SK-N-SH treated with all-trans-retinoic acid at 6 μM for 48 hours (cell line): ENCODE measurements around the gene RASA3.
"Not testable (repeated sequence)": the region's sequence is repeated elsewhere in the genome, so short reads cannot be mapped to it uniquely, and the experiment has no call there.

ENCODE experiments used
- CSDC2 ChIP-seq: fragments of 250-450 bp; sonication (Bioruptor Pico); IDR thresholded peaks from 2 replicates; pipeline ENCODE4 v1.5.0; 2020; ENCODE audit warnings: mild to moderate bottlenecking, moderate library complexity
- PPARA ChIP-seq: fragments of 250-450 bp; sonication (Bioruptor Pico); IDR thresholded peaks from 2 replicates; pipeline ENCODE4 v1.5.0; 2020; ENCODE audit warnings: mild to moderate bottlenecking, borderline replicate concordance
- TCF4 ChIP-seq: fragments of 250-450 bp; sonication (Bioruptor Pico); IDR thresholded peaks from 2 replicates; pipeline ENCODE4 v1.8.0; 2021; ENCODE audit warnings: mild to moderate bottlenecking, moderate library complexity, borderline replicate concordance
- TSHZ2 ChIP-seq: fragments of 250-450 bp; sonication (Bioruptor Pico); IDR thresholded peaks from 2 replicates; pipeline ENCODE4 v1.5.0; 2020; ENCODE audit warnings: mild to moderate bottlenecking, moderate library complexity
- ZNF70 ChIP-seq: fragments of 450-650 bp; formaldehyde crosslinking; IDR thresholded peaks from 2 replicates; pipeline ENCODE4 v1.5.0; 2020; ENCODE audit warnings: mild to moderate bottlenecking, moderate library complexity

- TF ChIP-seq CSDC2 (CRISPR knock-in tag); TCF4 (CRISPR knock-in tag); PPARA; TSHZ2 (CRISPR knock-in tag); ZNF70 (CRISPR knock-in tag): not testable (repeated sequence)
Observed at GRCh38 chr13:114113395-114113794, 19.0 kb downstream of the RASA3 start.
